ENCODE results near the gene DCAF4.

- TF ChIP-seq CREB5 (CRISPR knock-in tag; IDR thresholded peaks at IDR 0.05; ENCODE audit: low read depth) (no peak), ESRRG (CRISPR knock-in tag; IDR thresholded peaks at IDR 0.05) (no peak)
Measured at GRCh38 chr14:72907886-72908285, 18.4 kb upstream of the DCAF4 start.
